ENCODE measurements around the gene RAP1GDS1. TPM values are rescaled to one million over a fixed set of nuclear protein-coding genes. Genes with fewer than 3 reads are reported as not detected.

The RAP1GDS1 gene
- total RNA-seq, 3 donors from 2014 or later (not counting 1 experiment from before 2014, with no cell fraction given): 58.5 to 60.0 (median 59.7) TPM

GRCh38 chr4:98262431-98262830, 1.2 kb downstream of the RAP1GDS1 start:
- H3K27me3 ChIP-seq (ENCODE audit: control insufficient read depth, insufficient read depth, low read length): no peaks in the 10 kb centered on the region
- Mint-ChIP-seq H3K27ac (peak overlapping the region; percentile 70 to 93), H3K36me3 (no peaks in the 10 kb centered on the region), H3K4me1 (peaks cover 50 to 53% of the 10 kb centered on the region in 2 donors), H3K27me3 (ENCODE audit: low read depth in 2 of 2) (no peaks in the 10 kb centered on the region), H3K4me3 (peak overlapping the region; percentile 92), H3K9me3 (no peaks in the 10 kb centered on the region)
- H3K4me3 ChIP-seq (ENCODE audit: low read length): peak overlapping the region; percentile 57
- no peaks in the 10 kb centered on the region for H3K36me3 ChIP-seq (ENCODE audit: control insufficient read depth, insufficient read depth, low read length)
- no peaks in the 10 kb centered on the region for H3K9me3 ChIP-seq (ENCODE audit: control insufficient read depth, insufficient read depth, low read length)
- WGBS (ENCODE audit: insufficient coverage): 7% methylated on average over 4 of the region's 5 CpGs
- peak in 1 of 2 donors; percentile 36 for DNase-seq
- TF ChIP-seq, protein P1, sequence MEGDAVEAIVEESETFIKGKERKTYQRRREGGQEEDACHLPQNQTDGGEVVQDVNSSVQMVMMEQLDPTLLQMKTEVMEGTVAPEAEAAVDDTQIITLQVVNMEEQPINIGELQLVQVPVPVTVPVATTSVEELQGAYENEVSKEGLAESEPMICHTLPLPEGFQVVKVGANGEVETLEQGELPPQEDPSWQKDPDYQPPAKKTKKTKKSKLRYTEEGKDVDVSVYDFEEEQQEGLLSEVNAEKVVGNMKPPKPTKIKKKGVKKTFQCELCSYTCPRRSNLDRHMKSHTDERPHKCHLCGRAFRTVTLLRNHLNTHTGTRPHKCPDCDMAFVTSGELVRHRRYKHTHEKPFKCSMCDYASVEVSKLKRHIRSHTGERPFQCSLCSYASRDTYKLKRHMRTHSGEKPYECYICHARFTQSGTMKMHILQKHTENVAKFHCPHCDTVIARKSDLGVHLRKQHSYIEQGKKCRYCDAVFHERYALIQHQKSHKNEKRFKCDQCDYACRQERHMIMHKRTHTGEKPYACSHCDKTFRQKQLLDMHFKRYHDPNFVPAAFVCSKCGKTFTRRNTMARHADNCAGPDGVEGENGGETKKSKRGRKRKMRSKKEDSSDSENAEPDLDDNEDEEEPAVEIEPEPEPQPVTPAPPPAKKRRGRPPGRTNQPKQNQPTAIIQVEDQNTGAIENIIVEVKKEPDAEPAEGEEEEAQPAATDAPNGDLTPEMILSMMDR (IDR thresholded peaks at IDR 0.05): no peak
- intact Hi-C loops (cut with micrococcal nuclease): loop anchor here (2.0 to 5.0 kb wide), 2 partner anchors 184 to 735 kb away; partner anchors contain the start of gene METAP1
- ATAC-seq: no peak
- peaks cover 15% of the 10 kb centered on the region for H3K4me1 ChIP-seq (ENCODE audit: control insufficient read depth, insufficient read depth, low read length)
- peak overlapping the region; percentile 33 for H3K27ac ChIP-seq (ENCODE audit: low read length)

DNA sequence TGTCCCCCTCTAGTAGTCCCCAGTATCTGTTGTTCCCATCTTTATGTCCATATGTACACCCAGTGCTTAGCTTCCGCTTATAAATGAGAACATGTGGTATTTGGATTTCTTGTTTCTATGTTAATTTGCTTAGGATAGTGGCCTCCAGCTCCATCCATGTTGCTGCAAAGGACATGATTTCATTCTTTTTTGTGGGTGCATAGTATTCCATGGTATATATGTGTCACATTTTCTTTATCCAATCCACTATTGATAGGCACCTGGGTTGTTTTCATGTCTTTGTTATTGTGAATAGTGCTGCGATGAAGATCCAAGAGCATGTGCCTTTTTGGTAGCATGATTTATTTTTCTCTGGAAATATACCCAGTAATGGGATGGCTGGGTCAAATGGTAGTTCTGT, 6.3 kb downstream of the RAP1GDS1 start:
- no peaks in the 10 kb centered on the region for H3K36me3 Mint-ChIP-seq
- no peaks in the 10 kb centered on the region for H3K27me3 Mint-ChIP-seq (ENCODE audit: low read depth in 2 of 2)
- TF ChIP-seq, protein P1 (IDR thresholded peaks at IDR 0.05): no peak
- H3K9me3 Mint-ChIP-seq: no peaks in the 10 kb centered on the region
- Histone ChIP-seq H3K4me3 (ENCODE audit: low read length) (no peak overlapping the region), H3K4me1 (ENCODE audit: control insufficient read depth, insufficient read depth, low read length) (peaks cover 3% of the 10 kb centered on the region), H3K27me3 (ENCODE audit: control insufficient read depth, insufficient read depth, low read length) (no peaks in the 10 kb centered on the region), H3K27ac (ENCODE audit: low read length) (no peak overlapping the region), H3K9me3 (ENCODE audit: control insufficient read depth, insufficient read depth, low read length) (no peaks in the 10 kb centered on the region), H3K36me3 (ENCODE audit: control insufficient read depth, insufficient read depth, low read length) (no peaks in the 10 kb centered on the region)
- intact Hi-C loops (cut with micrococcal nuclease): no loop called here
- ATAC-seq (no peak), DNase-seq (no peak)
- no peak overlapping the region for H3K4me3 Mint-ChIP-seq
- H3K27ac Mint-ChIP-seq: no peak overlapping the region
- 100% methylated on average over 2 of the region's 2 CpGs for WGBS (ENCODE audit: insufficient coverage)
- peaks cover 54 to 68% of the 10 kb centered on the region in 2 donors for H3K4me1 Mint-ChIP-seq

DNA sequence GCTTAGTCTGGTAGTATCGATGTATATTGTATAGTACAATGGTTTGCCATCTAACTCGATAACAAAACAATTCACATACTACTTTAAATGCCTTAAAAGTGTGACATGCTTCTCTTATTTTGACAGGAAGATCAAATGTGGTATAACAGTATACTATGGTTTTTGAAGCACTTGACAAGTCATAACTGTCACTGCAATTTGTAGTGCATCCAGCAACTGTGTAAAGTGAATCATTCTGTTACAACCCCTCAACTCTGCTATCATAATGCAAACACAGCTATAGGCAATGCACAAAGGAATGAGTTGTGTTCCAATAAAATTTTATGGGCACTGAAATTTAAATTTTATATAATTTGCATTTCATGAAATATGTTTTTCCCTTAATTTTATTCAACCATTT, 14.0 kb downstream of the RAP1GDS1 start:
- Histone ChIP-seq H3K4me3 (ENCODE audit: low read length) (no peak overlapping the region), H3K27ac (ENCODE audit: low read length) (no peak overlapping the region), H3K27me3 (ENCODE audit: control insufficient read depth, insufficient read depth, low read length) (no peaks in the 10 kb centered on the region), H3K36me3 (ENCODE audit: control insufficient read depth, insufficient read depth, low read length) (peaks cover 4% of the 10 kb centered on the region), H3K4me1 (ENCODE audit: control insufficient read depth, insufficient read depth, low read length) (no peaks in the 10 kb centered on the region), H3K9me3 (ENCODE audit: control insufficient read depth, insufficient read depth, low read length) (no peaks in the 10 kb centered on the region)
- no peaks in the 10 kb centered on the region for H3K27me3 Mint-ChIP-seq (ENCODE audit: low read depth in 2 of 2)
- no peaks in the 10 kb centered on the region for H3K9me3 Mint-ChIP-seq
- ATAC-seq: peak; percentile 87 to 95 (median 90)
- TF ChIP-seq, protein P1 (IDR thresholded peaks at IDR 0.05): no peak
- intact Hi-C loops (cut with micrococcal nuclease): no loop called here
- no peak for DNase-seq
- H3K36me3 Mint-ChIP-seq: no peaks in the 10 kb centered on the region
- peaks cover 55% of the 10 kb centered on the region in 2 donors for H3K4me1 Mint-ChIP-seq
- peak overlapping the region; percentile 27 to 70 for H3K27ac Mint-ChIP-seq
- H3K4me3 Mint-ChIP-seq: peak overlapping the region; percentile 35
- no CpG with 5 or more reads among the region's 2 CpGs for WGBS (ENCODE audit: insufficient coverage)

Data from natural killer cell (primary cell).